H1 (cell line): ENCODE results near the gene RASSF5. TPM values are rescaled to one million over a fixed set of nuclear protein-coding genes. Genes with fewer than 3 reads are reported as not detected.

Source experiments
- BCL11A ChIP-seq, 2 experiments: IDR thresholded peaks; one replicate each; pipeline ENCODE4 v1.6.1; 2011; ENCODE audit warnings: low read depth in 2 of 2, low read length in 2 of 2, mild to moderate bottlenecking in 2 of 2
- CHD2 ChIP-seq: IDR thresholded peaks from 2 replicates; pipeline ENCODE4 v1.6.1; 2012; ENCODE audit warnings: low read length, improper control_type of control experiment
- CHD7 ChIP-seq: fragments of 300-600 bp; sonication (generic); IDR thresholded peaks from 2 replicates; pipeline ENCODE4 v1.7.1; 2012; ENCODE audit warnings: low read length, moderate library complexity, mild to moderate bottlenecking, inconsistent platforms; ENCODE audit not compliant: insufficient replicate concordance
- EP300 ChIP-seq, 2 experiments: IDR thresholded peaks; 1 replicate in 1 of 2; 2 replicates in 1 of 2; pipeline ENCODE4 v1.6.1; 2011 to 2012; ENCODE audit warnings: low read depth in 2 of 2, low read length in 2 of 2, mild to moderate bottlenecking in 2 of 2, borderline replicate concordance in 1 of 2, inconsistent platforms in 1 of 2, moderate library complexity in 1 of 2
- GABPA ChIP-seq: IDR thresholded peaks from 2 replicates; pipeline ENCODE4 v1.6.1; 2011; ENCODE audit warnings: mild to moderate bottlenecking, low read length, moderate library complexity, borderline replicate concordance; ENCODE audit not compliant: insufficient read depth
- KDM4A ChIP-seq: IDR thresholded peaks from one replicate; pipeline ENCODE4 v1.7.1; 2012; ENCODE audit warnings: low read depth, mild to moderate bottlenecking, moderate library complexity, low read length, inconsistent platforms; ENCODE audit not compliant: severe bottlenecking
- RAD21 ChIP-seq, 2 experiments: IDR thresholded peaks in 1 of 2; conservative IDR thresholded peaks in 1 of 2; 2 replicates each; pipeline ENCODE4 v1.6.1; 2011; ENCODE audit warnings: low read depth in 2 of 2, low read length in 2 of 2, improper control_type of control experiment in 1 of 2, inconsistent platforms in 1 of 2, mild to moderate bottlenecking in 1 of 2, moderate library complexity in 1 of 2
- RXRA ChIP-seq: IDR thresholded peaks from 2 replicates; pipeline ENCODE4 v1.6.1; 2011; ENCODE audit warnings: low read depth, mild to moderate bottlenecking, low read length, moderate library complexity; ENCODE audit not compliant: insufficient read depth
- SP2 ChIP-seq: IDR thresholded peaks from 2 replicates; pipeline ENCODE4 v1.6.1; 2012; ENCODE audit warnings: mild to moderate bottlenecking, low read length, inconsistent platforms
- SP4 ChIP-seq: IDR thresholded peaks from 2 replicates; pipeline ENCODE4 v1.6.1; 2012; ENCODE audit warnings: low read length, inconsistent platforms
- TCF12 ChIP-seq: IDR thresholded peaks from 2 replicates; pipeline ENCODE4 v1.6.1; 2011; ENCODE audit warnings: low read depth, mild to moderate bottlenecking, low read length
- ZNF274 ChIP-seq: IDR thresholded peaks from 2 replicates; pipeline ENCODE4 v1.7.0; 2012; ENCODE audit warnings: low read length, borderline replicate concordance; ENCODE audit errors: extremely low read depth
- polyA plus RNA-seq, 7 experiments: library from polyadenylated mRNA; depleted of rRNA in 3 of 7; stranded (reverse) in 5 of 7; unstranded in 2 of 7; fragments of >200 nt in 5 of 7; fragments of 200-250 nt in 2 of 7; gene quantifications; 1 replicate in 5 of 7; 2 replicates in 1 of 7; 4 replicates in 1 of 7; pipeline versions ENCODE4 v1.2.1 to v1.2.3, GENCODE V29; 2011 to 2013; ENCODE audit warnings: missing spikeins in 2 of 7, mixed read lengths in 2 of 7
- total RNA-seq: library from RNA; stranded (reverse); fragmentation: NEBNext Ultra II Directional; extraction: Animal tissue kit (Norgen Biotek cat#: 25700); gene quantifications from 2 replicates; pipeline ENCODE4 v1.2.1, GENCODE V29; 2021

Gene RASSF5
- total and polyA plus RNA-seq, 2 of the 8 experiments (the other 6 are each of a cell fraction or from before 2014, with no cell fraction given), result 0.82 to 1.8 TPM

DNA sequence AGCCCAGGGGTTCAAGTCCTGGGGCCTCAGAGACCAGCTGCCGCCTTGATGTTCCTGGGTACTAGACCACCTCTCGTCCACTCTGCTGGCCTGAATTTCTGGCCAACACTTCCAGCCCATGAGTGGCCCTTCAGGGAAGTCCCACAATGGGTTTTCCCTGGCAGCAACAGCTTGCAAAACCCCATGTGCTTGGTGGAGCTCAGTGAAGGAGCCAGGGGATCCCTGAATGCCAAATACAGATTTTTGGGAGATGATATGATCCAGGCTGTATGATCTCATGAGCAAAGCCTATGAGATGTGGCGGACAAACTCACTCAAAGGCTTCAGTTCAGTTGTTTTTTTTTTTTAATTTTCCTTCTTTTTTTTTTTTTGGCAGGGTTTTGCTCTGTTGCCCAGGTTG, 9.6 kb upstream of the RASSF5 start (continued):
- TF ChIP-seq CHD7, result no peak
- TF ChIP-seq GABPA, result no peak
- TF ChIP-seq RXRA, result no peak
- no peak for TF ChIP-seq BCL11A (IDR thresholded peaks at IDR 0.05; ENCODE audit: low read depth in 2 of 2, low read length in 2 of 2)
- no peak for TF ChIP-seq SP4
- no peak for TF ChIP-seq CHD2
- TF ChIP-seq SP2, result no peak
- no peak for TF ChIP-seq RAD21 (IDR thresholded peaks at IDR 0.05 in 1 of 2, conservative IDR thresholded peaks at IDR 0.05 in 1 of 2; ENCODE audit: low read depth in 2 of 2, low read length in 2 of 2)
- no peak for TF ChIP-seq EP300 (IDR thresholded peaks at IDR 0.05; ENCODE audit: borderline replicate concordance in 1 of 2, low read depth in 2 of 2, low read length in 2 of 2)
- TF ChIP-seq ZNF274, result no peak
- no peak for TF ChIP-seq KDM4A
- no peak for TF ChIP-seq TCF12
